Large intestine (tissue), 3 donors: ENCODE results near the gene ADCY4. TPM values are rescaled to one million over a fixed set of nuclear protein-coding genes. Genes with fewer than 3 reads are reported as not detected.
"Not testable (repeated sequence)": the region's sequence is repeated elsewhere in the genome, so short reads cannot be mapped to it uniquely, and the experiment has no call there.

ENCODE experiments used
- DNase-seq, 2 donors: peaks; one replicate each; pipeline versions ENCODE4 v3.0.0 to v3.0.0-alpha.2; 2013
- H3K27ac ChIP-seq: one replicate; pipeline ENCODE4 v1.5.1; 2013; ENCODE audit warnings: low read length
- H3K27me3 ChIP-seq: 2 replicates; pipeline ENCODE4 v1.6.1; 2013; ENCODE audit warnings: low read length; ENCODE audit not compliant: control insufficient read depth, insufficient read depth
- H3K36me3 ChIP-seq: 2 replicates; pipeline ENCODE4 v1.6.1; 2013; ENCODE audit warnings: low read length; ENCODE audit not compliant: control insufficient read depth, insufficient read depth
- H3K4me1 ChIP-seq: one replicate; pipeline ENCODE4 v1.6.1; 2013; ENCODE audit warnings: low read length; ENCODE audit not compliant: control insufficient read depth, insufficient read depth
- H3K4me3 ChIP-seq: one replicate; pipeline ENCODE4 v1.5.1; 2013; ENCODE audit warnings: low read length
- H3K9me3 ChIP-seq: one replicate; pipeline ENCODE4 v1.6.1; 2013; ENCODE audit warnings: mild to moderate bottlenecking, low read depth, low read length, moderate library complexity; ENCODE audit not compliant: control insufficient read depth
- WGBS: methylation state at CpG from one replicate; pipeline ENCODE4 v1.1.5; 2013; ENCODE audit warnings: low lambda C conversion rate; ENCODE audit not compliant: insufficient coverage; 5-methylcytosine and 5-hydroxymethylcytosine counted together
- polyA plus RNA-seq: library from polyadenylated mRNA; unstranded; fragments of 120-200 nt; gene quantifications from one replicate; pipeline ENCODE4 v1.2.1, GENCODE V29; 2013

Gene ADCY4
- polyA plus RNA-seq, 1 donor = 10.5 TPM

- H3K4me3 ChIP-seq = peak overlapping the region; percentile 14
- H3K9me3 ChIP-seq = no peaks in the 10 kb centered on the region
- H3K27me3 ChIP-seq = no peaks in the 10 kb centered on the region
These were observed 41.7 kb upstream of the ADCY4 start for GRCh38 chr14:24376448-24377070.

GRCh38 chr14:24372701-24373416, 38.0 kb upstream of the ADCY4 start:
- no CpG with 5 or more reads among the region's 12 CpGs for WGBS
- no peak overlapping the region for H3K4me3 ChIP-seq
- H3K27me3 ChIP-seq = no peaks in the 10 kb centered on the region
- H3K27ac ChIP-seq = no peak overlapping the region
- DNase-seq = no peak
- H3K36me3 ChIP-seq = peaks cover 14% of the 10 kb centered on the region
- peaks cover 2% of the 10 kb centered on the region for H3K9me3 ChIP-seq
- peaks cover 23% of the 10 kb centered on the region for H3K4me1 ChIP-seq

More at GRCh38 chr14:24376448-24377070, 41.7 kb upstream of the ADCY4 start:
- H3K36me3 ChIP-seq = peaks cover 14% of the 10 kb centered on the region
- H3K27ac ChIP-seq = no peak overlapping the region
- H3K4me1 ChIP-seq = peaks cover 41% of the 10 kb centered on the region
- no CpG with 5 or more reads among the region's 16 CpGs for WGBS
- DNase-seq = peak in 1 of 2 donors; percentile 35

GRCh38 chr14:24371605-24372004, 36.7 kb upstream of the ADCY4 start:
- H3K4me3 ChIP-seq, DNase-seq, H3K9me3 ChIP-seq, H3K27me3 ChIP-seq, H3K27ac ChIP-seq: not testable (repeated sequence)
- H3K4me1 ChIP-seq = peaks cover 16% of the 10 kb centered on the region
- peaks cover 14% of the 10 kb centered on the region for H3K36me3 ChIP-seq
- no CpG with 5 or more reads among the region's 3 CpGs for WGBS

- no peak overlapping the region for H3K4me3 ChIP-seq
- H3K27ac ChIP-seq = no peak overlapping the region
- no CpG with 5 or more reads among the region's 1 CpG for WGBS
- no peaks in the 10 kb centered on the region for H3K27me3 ChIP-seq
- peaks cover 2% of the 10 kb centered on the region for H3K9me3 ChIP-seq
- peaks cover 14% of the 10 kb centered on the region for H3K36me3 ChIP-seq
- no peak for DNase-seq
- H3K4me1 ChIP-seq = peaks cover 15% of the 10 kb centered on the region
These were observed 35.9 kb upstream of the ADCY4 start for GRCh38 chr14:24370748-24371147.

GRCh38 chr14:24369907-24370687, 35.2 kb upstream of the ADCY4 start:
- H3K27ac ChIP-seq = no peak overlapping the region
- peaks cover 14% of the 10 kb centered on the region for H3K36me3 ChIP-seq
- H3K4me1 ChIP-seq = peaks cover 12% of the 10 kb centered on the region
- H3K4me3 ChIP-seq = no peak overlapping the region
- DNase-seq = no peak
- peaks cover 2% of the 10 kb centered on the region for H3K9me3 ChIP-seq
- H3K27me3 ChIP-seq = no peaks in the 10 kb centered on the region
- no CpG with 5 or more reads among the region's 32 CpGs for WGBS

GRCh38 chr14:24369463-24369862, 34.6 kb upstream of the ADCY4 start:
- Histone ChIP-seq H3K27ac (peak overlapping the region; percentile 54), H3K4me1 (peaks cover 13% of the 10 kb centered on the region), H3K9me3 (peaks cover 2% of the 10 kb centered on the region), H3K36me3 (peaks cover 14% of the 10 kb centered on the region), H3K4me3 (peak overlapping the region; percentile 61), H3K27me3 (no peaks in the 10 kb centered on the region)
- no peak for DNase-seq
- whole genome bisulfite sequencing = no CpG with 5 or more reads among the region's 20 CpGs

- Histone ChIP-seq H3K36me3 (peaks cover 13% of the 10 kb centered on the region), H3K4me3 (peak overlapping the region; percentile 61), H3K4me1 (peaks cover 13% of the 10 kb centered on the region), H3K27me3 (no peaks in the 10 kb centered on the region), H3K9me3 (peaks cover 2% of the 10 kb centered on the region), H3K27ac (peak overlapping the region; percentile 62)
- no CpG with 5 or more reads among the region's 52 CpGs for WGBS
- DNase-seq = peak; percentile 70 to 73
These were observed 33.8 kb upstream of the ADCY4 start for GRCh38 chr14:24368562-24369252.

GRCh38 chr14:24368212-24368561, 33.3 kb upstream of the ADCY4 start:
- peak overlapping the region; percentile 62 for H3K27ac ChIP-seq
- peaks cover 13% of the 10 kb centered on the region for H3K4me1 ChIP-seq
- H3K27me3 ChIP-seq = no peaks in the 10 kb centered on the region
- H3K36me3 ChIP-seq = peaks cover 7% of the 10 kb centered on the region
- DNase-seq = peak in 1 of 2 donors; percentile 33
- WGBS = no CpG with 5 or more reads among the region's 15 CpGs
- peak overlapping the region; percentile 61 for H3K4me3 ChIP-seq
- H3K9me3 ChIP-seq = peaks cover 2% of the 10 kb centered on the region

GRCh38 chr14:24367514-24368211, 32.8 kb upstream of the ADCY4 start, which contains the start of gene NFATC4:
NFATC4 (plus strand) TSS chr14:24368184; CDS start chr14:24368341, 157 bp downstream.
- Histone ChIP-seq H3K27ac (peak within 1 kb of the TSS; percentile 94), H3K27me3 (no peaks in the 10 kb centered on the region), H3K4me1 (peaks cover 13% of the 10 kb centered on the region), H3K9me3 (peaks cover 2% of the 10 kb centered on the region), H3K4me3 (peak within 1 kb of the TSS; percentile 61), H3K36me3 (peaks cover 4% of the 10 kb centered on the region)
- peak; percentile 66 to 83 for DNase-seq
- 0% methylated on average over 1 of the region's 21 CpGs for WGBS
